Lower leg skin (tissue), 3 donors: ENCODE measurements around the gene ATP8A2.

ENCODE experiments used
- POLR2A ChIP-seq, 2 donors: fragments of 450-650 bp; IDR thresholded peaks; one replicate each; pipeline ENCODE4 v1.6.1; 2016 to 2017; ENCODE audit warnings: antibody characterized with exemption in 2 of 2, mild to moderate bottlenecking in 1 of 2, moderate library complexity in 1 of 2
- TF ChIP-seq, protein P1 (sequence below), 3 donors: fragments of 450-650 bp; IDR thresholded peaks; one replicate each; pipeline ENCODE4 v1.5.1; 2016; ENCODE audit warnings: antibody characterized with exemption in 3 of 3, mild to moderate bottlenecking in 3 of 3, moderate library complexity in 2 of 3

DNA sequence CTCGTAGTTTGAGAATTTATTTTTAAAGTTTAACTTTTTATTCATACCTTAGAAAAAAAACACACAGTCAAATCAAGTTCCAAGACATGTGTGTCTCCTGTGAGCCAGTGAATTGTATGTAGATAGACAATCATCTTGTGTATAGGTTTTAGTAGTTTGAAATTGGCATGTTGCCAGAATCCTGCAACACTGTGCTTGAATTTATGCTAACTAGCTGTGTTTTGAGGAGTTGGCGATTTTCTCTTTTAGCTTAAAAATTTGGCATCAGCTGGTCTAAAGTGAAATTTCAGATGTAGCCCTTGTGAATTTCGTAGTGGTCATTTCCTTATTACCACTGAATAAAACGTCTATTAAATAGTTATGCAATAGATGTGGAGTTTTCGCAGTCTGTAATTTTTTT, 213.2 kb downstream of the ATP8A2 start:
- no peak for TF ChIP-seq POLR2A (IDR thresholded peaks at IDR 0.05)
- TF ChIP-seq, protein P1, sequence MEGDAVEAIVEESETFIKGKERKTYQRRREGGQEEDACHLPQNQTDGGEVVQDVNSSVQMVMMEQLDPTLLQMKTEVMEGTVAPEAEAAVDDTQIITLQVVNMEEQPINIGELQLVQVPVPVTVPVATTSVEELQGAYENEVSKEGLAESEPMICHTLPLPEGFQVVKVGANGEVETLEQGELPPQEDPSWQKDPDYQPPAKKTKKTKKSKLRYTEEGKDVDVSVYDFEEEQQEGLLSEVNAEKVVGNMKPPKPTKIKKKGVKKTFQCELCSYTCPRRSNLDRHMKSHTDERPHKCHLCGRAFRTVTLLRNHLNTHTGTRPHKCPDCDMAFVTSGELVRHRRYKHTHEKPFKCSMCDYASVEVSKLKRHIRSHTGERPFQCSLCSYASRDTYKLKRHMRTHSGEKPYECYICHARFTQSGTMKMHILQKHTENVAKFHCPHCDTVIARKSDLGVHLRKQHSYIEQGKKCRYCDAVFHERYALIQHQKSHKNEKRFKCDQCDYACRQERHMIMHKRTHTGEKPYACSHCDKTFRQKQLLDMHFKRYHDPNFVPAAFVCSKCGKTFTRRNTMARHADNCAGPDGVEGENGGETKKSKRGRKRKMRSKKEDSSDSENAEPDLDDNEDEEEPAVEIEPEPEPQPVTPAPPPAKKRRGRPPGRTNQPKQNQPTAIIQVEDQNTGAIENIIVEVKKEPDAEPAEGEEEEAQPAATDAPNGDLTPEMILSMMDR (IDR thresholded peaks at IDR 0.05), result no peak
